GM12878 (cell line): ENCODE data around the gene SLC25A26. TPM values are rescaled to one million over a fixed set of nuclear protein-coding genes. Genes with fewer than 3 reads are reported as not detected.

ENCODE experiments used
- ATAC-seq: fragments of 200-7000 bp; cut with Tn5 transposase; 3 replicates; pipeline ENCODE4 v1.9.1; 2020; ENCODE audit warnings: mild to moderate bottlenecking, moderate library complexity
- BruUV-seq: library from RNA; stranded (reverse); fragments of 400-500 nt; replicated peaks from 2 replicates; lab custom pipeline; 2021; lab: Mats Ljungman, UMichigan
- CTCF ChIA-PET: fragments of 300-600 bp; sonication (Branson Sonifier 250); formaldehyde crosslinking; extraction: SDS; loops from one replicate; lab custom pipeline; 2021; ENCODE audit warnings: inconsistent platforms; lab: Yijun Ruan, JAX
- POLR2A ChIA-PET: fragments of 350-600 bp; formaldehyde crosslinking; extraction: SDS; loops from one replicate; lab custom pipeline; 2021; ENCODE audit warnings: inconsistent platforms; lab: Charles Lee
- RAD21 ChIA-PET: fragments of 300-600 bp; sonication (Branson Sonifier 250); formaldehyde crosslinking; loops from one replicate; lab custom pipeline; 2023; ENCODE audit warnings: antibody characterized with exemption; ENCODE audit not compliant: unreplicated experiment; lab: Charles Lee
- SMC1A ChIA-PET: fragments of 300-600 bp; sonication (Branson Sonifier 250); formaldehyde crosslinking; loops from one replicate; lab custom pipeline; 2023; ENCODE audit not compliant: unreplicated experiment, uncharacterized antibody; lab: Charles Lee
- DNase-seq: peaks from one replicate; pipeline ENCODE4 v3.0.0-alpha.2; 2011; ENCODE audit warnings: low read depth, low spot score
- FAIRE-seq: peaks from 3 replicates; lab custom pipeline; 2011; peaks lifted over from hg19 to GRCh38; lab: Jason Lieb, UNC
- H2AFZ ChIP-seq: 2 replicates; pipeline ENCODE4 v1.6.0; 2011; ENCODE audit warnings: low read depth, low read length, control low read depth; ENCODE audit not compliant: control insufficient read depth
- H3K27ac ChIP-seq: 2 replicates; pipeline ENCODE4 v1.5.1; 2011; ENCODE audit warnings: control low read depth; ENCODE audit not compliant: control insufficient read depth, insufficient read depth
- H3K27me3 ChIP-seq, 2 experiments: replicated peaks in 1 of 2; 2 replicates each; pipeline versions ENCODE4 v1.6.0 to v1.6.1; 2011; ENCODE audit warnings: low read length in 1 of 2; ENCODE audit not compliant: control insufficient read depth in 2 of 2, insufficient read depth in 2 of 2
- H3K36me3 ChIP-seq, 2 experiments: 2 replicates each; pipeline ENCODE4 v1.5.1; 2011; ENCODE audit warnings: low read length in 1 of 2; ENCODE audit not compliant: control insufficient read depth in 2 of 2, insufficient read depth in 2 of 2
- H3K4me1 ChIP-seq: 2 replicates; pipeline ENCODE4 v1.6.1; 2011; ENCODE audit warnings: mild to moderate bottlenecking, low read length, moderate library complexity, mixed read lengths; ENCODE audit not compliant: control insufficient read depth, insufficient read depth
- H3K4me2 ChIP-seq: 2 replicates; pipeline ENCODE4 v1.6.0; 2011; ENCODE audit warnings: control low read depth; ENCODE audit not compliant: control insufficient read depth, insufficient read depth
- H3K4me3 ChIP-seq: fragments of 200-600 bp; sonication (generic); 2 replicates; pipeline ENCODE4 v1.5.1; 2016
- H3K79me2 ChIP-seq: 2 replicates; pipeline ENCODE4 v1.6.0; 2011; ENCODE audit warnings: low read length; ENCODE audit not compliant: control insufficient read depth, insufficient read depth
- H3K9ac ChIP-seq: 2 replicates; pipeline ENCODE4 v1.8.0; 2011; ENCODE audit warnings: low read length, control low read depth, mixed read lengths; ENCODE audit not compliant: control insufficient read depth, insufficient read depth
- H3K9me3 ChIP-seq: replicated peaks from 3 replicates; pipeline ENCODE4 v1.5.1; 2011; ENCODE audit warnings: mild to moderate bottlenecking, low read length; ENCODE audit not compliant: control insufficient read depth, insufficient read depth
- H4K20me1 ChIP-seq: 2 replicates; pipeline ENCODE4 v1.6.0; 2011; ENCODE audit not compliant: control insufficient read depth, insufficient read depth
- HDAC2 ChIP-seq: fragments of 200-600 bp; sonication (generic); IDR thresholded peaks from 2 replicates; pipeline ENCODE4 v1.6.1; 2017
- LARP7 ChIP-seq: fragments of 450-650 bp; IDR thresholded peaks from 2 replicates; pipeline ENCODE4 v1.6.1; 2017; ENCODE audit warnings: mild to moderate bottlenecking
- MYC ChIP-seq: IDR thresholded peaks from 2 replicates; pipeline ENCODE4 v1.6.1; 2011; ENCODE audit warnings: mild to moderate bottlenecking, low read length, moderate library complexity, inconsistent platforms; ENCODE audit not compliant: insufficient read depth, insufficient replicate concordance, insufficient read length, severe bottlenecking
- NR2C2 ChIP-seq: IDR thresholded peaks from 2 replicates; pipeline ENCODE4 v1.6.1; 2011; ENCODE audit warnings: borderline replicate concordance, low read depth; ENCODE audit not compliant: control insufficient read depth, insufficient read length
- POU2F2 ChIP-seq: IDR thresholded peaks from 3 replicates; pipeline ENCODE4 v1.6.1; 2011; ENCODE audit warnings: low read depth, mild to moderate bottlenecking, low read length, borderline replicate concordance
- RFX5 ChIP-seq: IDR thresholded peaks from 2 replicates; pipeline ENCODE4 v1.6.1; 2011; ENCODE audit warnings: low read depth, low read length, improper control_type of control experiment
- SIN3A ChIP-seq: IDR thresholded peaks from 2 replicates; pipeline ENCODE4 v1.6.1; 2012; ENCODE audit warnings: low read depth, low read length, improper control_type of control experiment
- TCF3 ChIP-seq: IDR thresholded peaks from 2 replicates; pipeline ENCODE4 v1.6.1; 2012; ENCODE audit warnings: low read depth, mild to moderate bottlenecking, low read length, borderline replicate concordance; ENCODE audit not compliant: insufficient read depth
- ZNF384 ChIP-seq: IDR thresholded peaks from 2 replicates; pipeline ENCODE4 v1.6.1; 2012; ENCODE audit warnings: low read depth, mild to moderate bottlenecking, low read length, improper control_type of control experiment, borderline replicate concordance
- WGBS: methylation state at CpG from one replicate; pipeline ENCODE4 v1.1.6; 2016; ENCODE audit warnings: low lambda C conversion rate; ENCODE audit not compliant: insufficient replicate concordance, insufficient coverage; ENCODE audit errors: missing lambda C conversion rate; 5-methylcytosine and 5-hydroxymethylcytosine counted together
- in situ Hi-C: fragments of 300-500 bp; cut with MboI; formaldehyde crosslinking; loops from 9 replicates; pipeline ENCODE4 v1.14.3; 2018; ENCODE audit warnings: mixed read lengths
- intact Hi-C: fragments of 100-400 bp; cut with micrococcal nuclease; formaldehyde crosslinking; loops from one replicate; pipeline ENCODE4 v1.14.2; 2022; ENCODE audit not compliant: unreplicated experiment
- polyA plus RNA-seq, 11 experiments: library from polyadenylated mRNA; depleted of rRNA in 4 of 11; unstranded in 6 of 11; stranded (reverse) in 5 of 11; fragments of >200 nt; fragmentation: Nextera tagmentation in 4 of 11; fragmentation: Illumina TruSeq in 1 of 11; extraction: Ambion mirVana in 4 of 11; extraction: Trizol in 1 of 11; gene quantifications; 1 replicate in 1 of 11; 2 replicates in 10 of 11; pipeline versions ENCODE4 v1.2.1 to v1.2.3, GENCODE V29; 2011 to 2016; ENCODE audit warnings: inconsistent platforms in 2 of 11, missing spikeins in 2 of 11, low read depth in 1 of 11
- total RNA-seq, 4 experiments: library from RNA; depleted of rRNA in 3 of 4; stranded (reverse); fragments of >200 nt in 3 of 4; fragmentation: Illumina TruSeq in 1 of 4; extraction: Trizol in 1 of 4; gene quantifications; 2 replicates each; pipeline versions ENCODE4 v1.2.1 to v1.2.3, GENCODE V29; 2013 to 2021

The SLC25A26 gene
- total and polyA plus RNA-seq, 10 of the 15 experiments (the other 5 are each of a cell fraction or from before 2014, with no cell fraction given) = 14.6 to 49.7 (median 24.9) TPM

GRCh38 chr3:66399529-66400232, 178.9 kb downstream of the SLC25A26 start:
- Histone ChIP-seq H3K36me3 (no peaks in the 10 kb centered on the region; a peak in 1 of 4 replicates), H3K9ac (no peak overlapping the region), H4K20me1 (no peaks in the 10 kb centered on the region), H3K4me1 (no peaks in the 10 kb centered on the region), H3K27ac (no peak overlapping the region), H3K27me3 (no peaks in the 10 kb centered on the region; a peak in 1 of 4 replicates), H2AFZ (no peak overlapping the region), H3K9me3 (no peaks in the 10 kb centered on the region), H3K79me2 (no peaks in the 10 kb centered on the region), H3K4me3 (no peak overlapping the region), H3K4me2 (no peak overlapping the region)
- intact Hi-C loops (no loop called here), in situ Hi-C loops (no loop called here)
- BruUV-seq = no TSS peak
- ChIA-PET POLR2A (no interaction called here), CTCF (interaction anchor here (2.0 kb wide), 1 partner anchor 21 kb away, joined by 8 read pairs; no protein-coding TSS in a partner anchor), SMC1A (no interaction called here), RAD21 (no interaction called here)
- WGBS = 74% methylated on average over 10 of the region's 10 CpGs
- ATAC-seq = no peak
- FAIRE-seq = no peak
- no peak for TF ChIP-seq RFX5
- no peak for TF ChIP-seq SIN3A
- TF ChIP-seq NR2C2 = no peak
- no peak for TF ChIP-seq LARP7
- TF ChIP-seq MYC = no peak
- no peak for TF ChIP-seq ZNF384
- TF ChIP-seq HDAC2 = no peak
- no peak for TF ChIP-seq TCF3
- TF ChIP-seq POU2F2 = no peak
- no peak for DNase-seq
